Stimulated activated CD8-positive, alpha-beta memory T cell treated with anti-CD3 and anti-CD28 coated beads, Interleukin-12 subunit alpha, Interleukin-12 subunit beta, amount 100 ng/mL, for 4 hours (primary cell): ENCODE measurements around the gene HNRNPH2.

ENCODE experiments used
- DNase-seq: peaks from one replicate; pipeline ENCODE4 v3.0.0-alpha.2; 2020; ENCODE audit warnings: low read depth

HNRNPH2 gene

DNA sequence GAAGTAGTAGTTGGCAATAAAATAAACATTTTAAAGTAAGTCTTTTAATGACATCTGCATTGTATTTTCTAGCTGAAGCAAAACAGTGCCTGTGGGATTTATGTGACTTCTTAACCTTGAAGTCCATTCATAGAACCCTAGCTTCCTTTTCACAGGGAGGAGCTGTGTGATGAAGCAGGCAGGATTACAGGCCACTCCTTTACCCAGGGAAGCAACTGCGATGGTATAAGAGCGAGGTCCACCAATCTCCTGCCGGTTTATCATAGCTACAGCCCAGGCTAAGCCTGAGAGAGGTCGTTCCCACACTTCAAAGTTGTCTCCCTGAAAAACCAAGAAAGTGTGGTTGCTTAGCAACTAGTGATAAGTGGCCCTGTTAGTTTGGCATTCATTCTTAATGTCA is 10.2 kb upstream of the HNRNPH2 start:
- DNase-seq, result no peak

DNA sequence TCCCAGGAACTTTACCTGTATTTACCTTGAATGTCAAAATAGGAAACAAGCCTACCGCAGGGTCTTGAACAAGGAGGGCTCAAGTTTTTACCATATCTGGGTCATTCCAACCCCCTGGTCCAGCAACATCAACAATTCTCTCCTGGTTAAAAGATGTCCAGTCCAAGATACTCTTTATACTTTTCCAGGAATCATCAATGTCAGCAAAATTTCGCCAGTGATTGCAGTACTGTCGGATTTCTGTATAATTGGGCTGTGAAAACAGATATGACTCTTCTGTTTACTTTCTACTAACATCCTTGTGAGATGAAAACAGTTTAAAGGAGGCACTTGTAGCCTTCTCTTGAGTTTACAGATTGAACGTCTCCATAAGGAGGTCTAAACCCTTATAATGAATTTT is 9.3 kb upstream of the HNRNPH2 start:
- no peak for DNase-seq

DNA sequence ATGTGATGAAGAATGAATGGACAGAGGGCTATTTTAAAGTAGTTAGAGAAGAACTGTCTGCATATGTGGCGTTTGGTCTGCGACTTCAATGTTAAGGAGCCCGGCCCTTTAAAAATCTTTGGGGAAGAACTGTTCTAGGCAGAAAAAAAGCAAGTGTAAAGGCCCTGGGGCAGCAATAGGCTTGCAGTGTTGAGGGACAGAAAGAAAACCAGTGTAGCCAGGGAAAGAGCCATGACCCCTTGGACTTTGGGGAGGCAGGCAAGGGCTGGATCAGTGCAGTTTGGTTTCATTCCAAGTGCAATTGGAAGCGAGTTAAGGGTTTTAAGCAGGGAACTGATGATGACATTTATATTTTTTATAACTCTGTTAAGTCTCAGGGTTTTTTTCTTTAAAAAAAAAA is 8.2 kb upstream of the HNRNPH2 start:
- DNase-seq, result no peak

DNA sequence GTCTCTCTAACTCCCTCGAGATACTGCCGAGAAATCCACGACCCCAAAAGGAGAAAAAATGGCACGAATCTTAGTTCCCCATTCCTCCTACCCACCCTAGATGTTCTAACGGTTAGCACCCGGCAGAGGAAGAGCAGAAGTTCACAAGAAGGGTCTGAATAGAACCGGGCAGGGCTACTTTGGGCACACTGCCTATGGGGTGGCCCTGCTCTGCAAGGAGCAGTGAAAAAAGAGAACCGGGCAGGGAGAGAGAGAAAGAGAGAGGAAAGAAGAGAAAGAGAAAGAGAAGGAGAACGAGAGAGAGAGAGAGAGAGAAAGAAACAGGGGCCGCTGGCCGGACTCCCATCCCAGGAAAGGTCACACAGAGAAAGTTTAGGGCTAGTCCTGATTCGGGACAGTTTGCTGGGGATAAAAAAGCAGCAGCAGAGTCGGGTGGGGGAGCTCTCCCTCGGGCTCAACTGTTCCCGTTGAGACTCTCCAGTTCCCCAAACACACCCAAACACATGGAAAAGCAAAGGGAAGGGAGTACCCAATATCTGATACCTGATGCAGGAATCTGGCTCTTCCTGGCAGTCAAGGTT is 765 bp upstream of the HNRNPH2 start:
- no peak for DNase-seq

DNA sequence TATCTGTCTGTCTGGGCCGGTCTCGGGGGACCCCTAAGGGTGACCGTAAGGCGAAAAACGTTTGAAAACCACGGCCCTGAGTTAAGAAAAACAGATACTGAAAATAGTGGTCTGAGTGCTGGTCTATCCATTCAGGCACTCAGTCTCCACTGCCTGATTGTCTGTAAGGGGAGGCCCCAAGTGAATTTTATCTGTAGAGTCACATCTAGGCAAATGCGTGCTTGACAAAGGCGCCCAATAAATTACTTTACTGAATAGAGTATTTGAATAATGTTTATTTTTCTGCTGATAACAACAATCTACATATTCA is 465 bp downstream of the HNRNPH2 start:
- no peak for DNase-seq

DNA sequence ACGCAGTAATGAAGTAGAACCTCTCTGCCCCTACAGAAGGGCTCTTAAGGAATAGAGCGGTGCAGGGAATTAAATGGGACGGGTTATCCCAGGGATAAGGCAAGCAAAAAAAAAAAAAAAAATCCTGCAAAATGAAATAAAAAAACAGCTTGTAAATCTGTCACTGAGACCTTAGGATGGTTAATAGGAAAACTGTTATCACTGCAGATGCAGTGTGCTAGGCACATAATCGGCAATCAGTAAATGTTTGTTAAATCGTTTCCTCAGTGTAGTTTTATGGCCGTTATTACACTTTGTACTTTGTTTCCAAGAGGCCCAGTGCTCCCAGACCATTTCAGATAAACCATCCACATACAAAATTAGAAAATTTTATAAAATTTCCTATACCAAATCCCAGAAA is 1.0 kb downstream of the HNRNPH2 start:
- no peak for DNase-seq

DNA sequence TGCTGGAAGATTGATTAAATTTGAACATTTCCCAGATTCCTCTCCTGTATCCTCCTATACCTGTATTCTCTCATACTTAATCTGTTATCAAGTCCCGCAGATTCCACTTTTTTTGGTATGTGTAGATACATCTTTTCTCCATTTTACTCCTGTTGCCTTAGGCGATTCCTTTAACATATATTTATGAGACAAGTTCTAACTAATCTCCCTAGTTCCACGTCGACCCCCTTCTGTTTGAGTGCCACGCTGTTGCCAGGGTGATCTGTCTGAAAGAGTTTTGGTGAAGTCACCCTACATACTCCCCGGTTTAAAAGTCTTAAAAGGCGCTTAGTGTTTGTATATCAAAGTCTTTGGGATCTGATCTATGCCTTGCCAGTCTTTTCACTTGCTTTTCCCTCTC is 2.4 kb downstream of the HNRNPH2 start:
- DNase-seq, result no peak

DNA sequence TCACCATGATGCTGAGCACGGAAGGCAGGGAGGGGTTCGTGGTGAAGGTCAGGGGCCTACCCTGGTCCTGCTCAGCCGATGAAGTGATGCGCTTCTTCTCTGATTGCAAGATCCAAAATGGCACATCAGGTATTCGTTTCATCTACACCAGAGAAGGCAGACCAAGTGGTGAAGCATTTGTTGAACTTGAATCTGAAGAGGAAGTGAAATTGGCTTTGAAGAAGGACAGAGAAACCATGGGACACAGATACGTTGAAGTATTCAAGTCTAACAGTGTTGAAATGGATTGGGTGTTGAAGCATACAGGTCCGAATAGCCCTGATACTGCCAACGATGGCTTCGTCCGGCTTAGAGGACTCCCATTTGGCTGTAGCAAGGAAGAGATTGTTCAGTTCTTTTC is 4.0 kb downstream of the HNRNPH2 start:
- no peak for DNase-seq

DNA sequence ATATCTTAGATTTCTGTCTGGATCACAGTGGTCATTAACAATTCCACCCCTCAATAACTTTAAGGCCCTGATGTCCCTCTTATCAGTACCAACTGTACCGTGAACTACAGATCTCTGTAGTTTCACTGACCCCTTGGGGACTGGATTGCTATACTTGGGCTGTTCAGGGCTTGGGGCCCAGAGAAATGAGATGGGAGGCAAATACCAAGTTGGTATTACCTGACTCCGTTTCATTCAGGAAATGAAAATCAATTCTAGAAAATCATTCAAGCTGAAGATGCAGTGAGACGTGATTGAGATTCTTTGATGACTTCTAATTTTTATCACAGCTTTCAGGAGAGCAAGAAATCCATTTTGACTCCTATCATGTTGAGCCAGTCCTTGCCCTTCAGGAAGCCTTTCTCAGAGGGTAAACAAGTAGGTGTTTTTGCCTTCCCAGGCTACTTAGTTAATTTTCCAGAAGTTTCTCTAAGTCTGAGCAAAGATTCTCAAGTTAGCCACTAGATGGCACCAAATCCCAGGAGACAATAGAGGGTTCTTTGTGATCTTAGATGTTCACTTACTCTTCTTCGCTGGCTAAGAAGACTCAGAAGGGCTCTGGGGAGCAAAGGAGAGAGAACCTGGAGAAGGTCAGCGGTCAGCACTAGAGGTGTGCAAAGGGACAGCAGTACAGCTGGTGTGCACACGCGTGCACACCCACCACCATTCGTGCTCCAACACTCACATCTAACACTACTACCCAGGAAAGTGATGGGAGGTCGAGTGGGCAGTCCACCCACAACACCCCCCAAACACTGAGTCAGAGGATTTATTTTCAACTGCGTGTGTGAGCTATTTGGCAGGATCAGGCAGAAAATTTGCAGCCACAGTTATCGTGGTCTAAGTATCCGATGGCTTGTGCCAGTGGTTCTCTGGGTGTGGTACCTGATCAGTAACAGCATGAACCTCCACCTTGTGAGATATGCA is 7.4 kb downstream of the HNRNPH2 start:
- DNase-seq, result no peak

DNA sequence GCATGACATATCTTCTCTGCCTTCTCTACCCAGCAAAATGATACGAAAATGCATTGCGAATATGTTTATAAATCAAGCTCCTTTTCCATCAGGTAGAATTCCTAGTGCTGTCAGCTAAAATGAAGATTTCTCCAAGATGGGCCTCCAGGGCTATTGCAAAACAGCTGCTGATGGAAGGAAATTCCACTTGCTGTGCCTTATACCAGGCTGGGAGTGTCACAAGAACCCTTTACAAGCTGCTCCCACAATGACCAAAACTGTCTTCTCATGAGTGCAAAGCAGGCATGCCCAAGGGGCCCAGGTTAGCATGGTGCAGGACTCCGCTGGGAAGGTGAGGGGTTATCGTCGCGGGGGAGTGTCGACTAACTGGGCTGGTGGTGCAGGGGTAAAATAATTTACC is 8.7 kb downstream of the HNRNPH2 start:
- no peak for DNase-seq

DNA sequence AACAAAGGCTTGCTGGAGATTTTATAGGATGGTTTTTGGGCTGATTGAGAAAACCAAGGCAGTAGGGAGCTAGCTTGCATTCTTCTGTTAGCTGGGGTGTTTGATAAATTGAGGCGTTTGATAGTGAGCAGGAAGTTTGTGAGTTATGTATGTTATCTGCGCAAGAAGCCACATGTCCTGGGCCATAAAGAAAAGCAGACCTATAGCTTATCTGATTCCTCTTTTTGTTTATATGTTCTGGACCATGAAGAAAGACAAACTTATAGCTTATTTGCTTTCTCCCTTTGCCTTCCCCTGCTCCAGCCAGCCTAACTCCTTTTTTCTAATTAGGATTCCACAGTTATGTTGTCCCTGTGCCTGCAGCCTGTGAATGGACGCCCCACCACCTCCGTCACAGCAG is 9.2 kb downstream of the HNRNPH2 start:
- DNase-seq, result no peak

DNA sequence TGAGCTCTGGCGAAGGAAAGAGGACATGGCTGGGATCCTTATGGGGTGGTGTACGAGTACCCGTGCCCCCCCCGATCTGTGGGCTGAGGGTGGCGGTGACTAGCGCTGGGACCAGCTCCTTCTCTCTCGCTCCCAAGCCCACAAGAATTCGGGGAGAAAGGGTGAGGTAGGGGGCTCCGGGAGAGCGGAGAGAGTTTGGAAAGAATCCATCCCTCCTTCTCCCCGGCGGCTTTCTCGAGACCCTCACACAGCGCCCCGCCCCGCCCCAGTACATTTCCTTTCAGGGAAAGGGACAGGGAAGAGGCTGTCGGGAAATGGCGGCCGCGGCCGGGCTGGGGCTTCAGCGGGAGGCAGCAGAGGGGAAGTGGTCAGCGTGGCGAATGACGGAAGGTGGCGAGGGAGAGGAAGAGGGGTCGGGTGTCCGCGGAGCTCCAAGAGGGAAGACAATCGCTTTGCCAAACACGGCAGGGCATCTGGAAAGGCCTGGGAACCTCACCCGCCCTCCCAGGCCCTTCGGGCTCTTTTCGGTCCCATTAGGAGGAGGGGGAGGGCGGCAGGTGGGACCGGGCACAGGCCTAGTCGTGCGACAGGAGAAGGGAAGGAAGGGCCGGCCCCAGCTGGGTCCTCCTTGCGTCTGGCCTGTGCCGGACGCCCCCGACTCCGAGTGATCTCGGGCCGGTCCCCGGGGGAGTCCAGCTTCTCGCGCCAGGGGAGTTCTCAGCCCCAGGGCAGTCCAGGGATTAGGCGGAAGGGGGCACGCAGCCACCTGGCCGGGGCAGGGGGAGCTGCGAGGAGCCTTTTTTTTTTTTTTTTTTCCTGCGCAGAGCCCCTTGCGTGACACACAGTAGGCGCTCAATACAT is 10.2 kb downstream of the HNRNPH2 start:
- DNase-seq, result peak; percentile 3

DNA sequence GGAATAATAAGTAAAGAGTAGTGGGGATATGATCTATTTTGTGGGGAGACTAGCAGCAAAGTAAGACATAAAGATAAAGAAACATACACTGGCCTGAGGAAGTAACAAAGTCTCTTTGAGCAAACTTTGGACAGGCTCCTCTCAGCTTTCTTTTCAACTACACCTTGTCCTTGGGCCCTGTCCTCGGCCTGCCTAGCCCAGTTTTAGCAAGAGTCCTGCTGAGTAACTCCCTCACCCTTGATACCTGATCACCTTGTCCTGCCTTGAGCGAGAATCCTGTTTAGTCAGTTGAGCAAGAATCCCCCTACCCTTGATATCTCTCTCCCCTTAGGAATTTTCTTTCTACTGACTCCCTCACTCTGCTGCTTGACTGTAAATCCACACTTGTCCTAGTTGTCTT is 11.5 kb downstream of the HNRNPH2 start:
- DNase-seq, result no peak

DNA sequence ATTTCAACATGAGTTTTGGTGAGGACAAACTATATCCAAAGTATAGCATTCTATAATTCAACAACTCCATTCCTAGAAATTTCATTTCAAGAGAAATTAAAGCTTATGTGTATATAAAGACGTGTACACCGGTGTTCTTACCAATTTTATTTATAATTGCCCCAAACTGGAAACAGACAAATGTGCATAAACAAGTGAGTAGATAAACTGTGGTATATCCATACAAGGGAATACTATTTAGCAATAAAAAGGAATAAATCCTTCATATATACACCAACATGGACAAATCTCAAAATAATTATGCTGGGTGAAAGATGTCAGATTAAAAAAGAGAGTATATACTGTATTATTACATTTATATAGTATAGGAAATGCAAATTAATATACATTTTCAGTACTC is 19.9 kb downstream of the HNRNPH2 start:
- DNase-seq, result no peak

DNA sequence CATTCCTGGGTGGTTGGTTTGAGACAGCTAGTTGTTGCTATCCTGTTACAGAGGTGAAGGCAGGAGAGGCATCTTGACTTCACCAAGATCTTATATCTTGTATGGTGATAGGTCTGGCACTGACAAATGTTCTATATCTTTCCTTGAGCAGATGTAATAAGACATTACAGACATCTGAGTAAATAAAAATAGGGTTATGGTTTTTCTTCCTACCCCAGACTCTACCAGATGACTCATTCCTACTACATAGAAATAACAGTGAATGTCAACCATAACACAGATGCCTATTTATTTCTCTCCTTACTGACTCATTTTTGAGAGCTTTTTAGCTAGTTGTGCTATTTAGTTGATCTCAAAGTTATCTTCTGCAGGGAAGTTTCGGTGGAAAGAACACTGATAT is 21.9 kb downstream of the HNRNPH2 start:
- DNase-seq, result no peak

DNA sequence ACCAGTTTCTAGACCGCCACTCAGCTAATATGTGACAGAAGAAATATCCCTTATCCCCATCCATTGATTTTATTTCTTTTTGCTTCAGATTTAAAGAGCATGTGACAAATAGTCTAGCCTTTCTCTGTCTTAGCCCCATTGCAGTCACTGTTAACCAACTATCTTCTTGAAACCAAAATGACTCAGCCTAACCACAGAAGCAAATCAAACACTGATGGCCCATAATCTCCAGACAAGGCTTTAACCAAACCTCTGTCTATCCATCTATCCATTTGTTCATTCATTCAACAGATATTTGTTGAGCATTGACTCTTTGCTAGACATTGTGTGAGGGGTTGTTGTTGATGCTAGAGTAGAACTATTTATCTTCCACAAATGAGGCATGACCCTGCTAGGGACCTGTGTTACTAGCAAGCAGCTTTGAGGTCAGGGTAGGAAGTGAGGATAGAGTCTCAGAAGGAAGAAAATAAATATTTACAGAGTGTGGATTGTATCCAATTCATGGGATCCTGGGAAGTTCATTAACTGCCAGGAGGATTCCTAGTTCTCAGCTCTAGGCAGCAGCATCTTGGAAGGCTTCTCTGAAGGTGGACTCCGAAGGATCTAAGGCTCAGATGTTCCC is 22.5 kb downstream of the HNRNPH2 start:
- DNase-seq, result no peak

DNA sequence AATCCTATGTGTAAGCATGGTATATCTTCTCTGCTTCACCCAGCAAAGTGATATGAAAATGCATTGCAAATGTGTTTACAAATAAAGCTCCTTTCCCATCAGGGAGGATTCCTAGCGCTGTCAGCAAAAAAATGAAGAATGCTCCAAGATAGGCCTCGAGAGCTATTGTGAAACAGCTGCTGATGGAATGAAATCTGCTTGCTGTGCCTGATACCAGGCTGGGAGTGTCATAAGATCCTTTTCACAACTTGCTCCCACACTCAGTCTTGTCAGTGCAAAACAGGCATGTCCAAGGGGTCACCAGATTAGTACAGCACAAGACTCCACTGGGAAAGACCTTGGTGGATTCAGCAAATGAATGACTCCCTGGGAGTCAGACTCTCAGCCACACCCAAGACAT is 34.1 kb downstream of the HNRNPH2 start:
- no peak for DNase-seq

DNA sequence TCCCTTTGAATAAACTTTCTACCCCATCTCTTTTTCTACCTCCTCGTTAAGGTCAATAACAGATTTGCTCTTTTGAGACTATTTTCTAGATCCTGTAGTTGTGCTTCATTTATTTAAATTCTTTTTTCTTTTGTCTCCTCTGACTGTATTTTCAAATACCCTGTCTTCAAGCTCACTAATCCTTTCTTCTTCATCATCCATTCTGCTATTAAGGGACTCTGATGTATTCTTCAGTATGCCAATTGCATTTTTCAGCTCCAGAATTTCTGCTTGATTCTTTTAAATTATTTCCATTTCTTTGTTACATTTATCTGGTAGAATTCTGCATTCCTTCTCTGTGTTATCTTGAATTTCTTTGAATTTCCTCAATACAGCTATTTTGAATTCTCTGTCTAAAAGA is 41.3 kb downstream of the HNRNPH2 start:
- no peak for DNase-seq

DNA sequence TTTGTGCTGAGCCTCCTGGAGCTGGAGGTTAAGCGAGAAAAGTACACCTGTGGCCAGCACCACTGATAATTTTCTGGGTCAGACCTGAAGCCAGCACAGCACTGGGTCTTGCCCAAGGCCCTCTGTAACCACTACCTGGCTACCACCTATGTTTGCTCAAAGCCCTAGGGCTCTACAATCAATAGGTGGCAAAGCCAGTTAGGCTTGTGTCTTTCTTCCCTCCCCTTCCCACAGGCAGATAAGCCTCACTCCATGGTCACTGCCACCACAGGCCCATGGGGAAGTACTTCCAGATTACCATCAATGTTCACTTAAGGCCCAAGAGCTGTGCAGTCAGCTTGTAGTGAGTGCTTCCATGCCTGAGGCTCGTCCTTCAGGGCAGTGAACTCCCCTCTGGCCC is 42.1 kb downstream of the HNRNPH2 start:
- no peak for DNase-seq

DNA sequence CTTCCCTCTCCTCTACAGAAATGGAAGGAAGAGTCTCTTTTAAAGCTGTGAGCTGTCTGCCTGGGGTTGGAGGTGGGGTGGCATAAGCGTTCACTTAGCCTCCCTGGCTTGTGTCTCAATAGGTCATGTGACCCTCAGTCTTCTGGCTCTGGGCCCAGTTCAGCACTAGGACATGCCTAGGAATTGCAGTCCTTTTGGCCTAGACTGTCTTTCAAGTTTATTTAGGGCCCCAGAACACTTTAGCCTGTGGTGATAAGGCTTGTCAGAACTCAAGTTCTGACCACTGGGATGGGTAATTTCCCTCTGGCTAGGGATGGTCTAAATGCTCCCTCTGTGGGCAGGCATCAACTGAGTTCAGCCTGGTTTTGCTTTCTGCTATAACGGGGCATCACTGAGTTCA is 42.9 kb downstream of the HNRNPH2 start:
- no peak for DNase-seq

DNA sequence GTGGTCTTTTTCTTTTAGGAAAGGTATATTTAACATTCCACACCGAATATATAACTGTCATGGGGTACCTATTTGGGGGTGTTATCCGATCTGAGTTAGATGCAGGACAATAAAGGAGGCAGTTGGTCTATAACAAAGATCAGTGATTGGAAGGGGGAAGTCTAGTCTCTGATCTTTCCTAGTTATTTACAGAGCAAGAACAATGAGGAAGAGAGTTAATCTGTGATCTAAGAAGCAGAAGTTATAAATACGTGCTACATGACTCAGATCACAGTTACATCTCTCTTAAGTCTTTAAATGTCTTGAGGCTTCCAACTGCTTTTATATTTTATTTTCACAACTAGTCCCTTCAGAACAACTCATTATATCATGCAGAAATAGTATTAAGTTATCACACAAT is 44.0 kb downstream of the HNRNPH2 start:
- DNase-seq, result no peak

DNA sequence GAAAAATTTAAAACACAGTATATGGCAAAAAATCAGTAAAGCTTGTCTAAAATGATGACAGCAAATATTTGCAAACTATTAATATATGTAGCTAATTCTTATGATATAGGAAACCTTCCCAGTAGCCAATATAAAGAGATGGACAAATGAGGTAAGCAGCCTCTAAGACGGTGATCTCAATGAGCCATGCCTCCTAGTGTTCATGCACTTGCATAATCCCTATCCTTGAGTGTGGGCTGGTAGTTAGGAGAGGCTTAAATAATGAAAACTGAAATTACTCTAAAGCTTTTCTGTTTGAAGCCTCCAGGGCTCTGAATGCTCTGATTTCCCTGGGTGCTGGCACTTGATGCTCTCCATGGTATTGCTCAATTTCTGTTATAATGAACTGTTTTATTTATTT is 52.6 kb downstream of the HNRNPH2 start:
- DNase-seq, result no peak

DNA sequence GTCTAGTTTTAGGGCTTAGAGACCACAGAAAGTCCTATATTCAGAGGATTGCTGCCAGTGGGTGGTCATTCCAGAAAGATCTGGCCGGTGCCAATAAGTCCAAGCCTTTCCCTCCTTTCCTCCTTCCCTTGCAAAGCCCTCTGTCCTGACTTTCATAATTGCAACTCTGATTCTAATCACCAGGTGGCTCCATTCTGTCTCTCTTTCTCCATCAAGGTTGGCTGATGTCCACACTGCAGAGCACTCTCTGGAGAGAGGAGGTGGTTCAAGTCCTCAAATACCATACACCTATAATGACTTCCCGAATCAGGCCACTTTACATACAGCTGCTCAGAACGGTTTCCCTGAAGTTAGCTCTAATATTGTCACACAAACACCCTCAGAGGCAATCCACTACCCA is 54.9 kb downstream of the HNRNPH2 start:
- no peak for DNase-seq
